NT2/D1 (cell line): ENCODE measurements around the gene NPAS3.

ENCODE experiments used
- DNase-seq: peaks from one replicate; pipeline ENCODE4 v3.0.0-alpha.2; 2011; ENCODE audit warnings: low read depth, low spot score
- H3K27me3 ChIP-seq: 2 replicates; pipeline ENCODE4 v1.6.0; 2011; ENCODE audit warnings: mild to moderate bottlenecking; ENCODE audit not compliant: insufficient read length, insufficient read depth
- H3K36me3 ChIP-seq: 2 replicates; pipeline ENCODE4 v1.6.1; 2011; ENCODE audit warnings: mild to moderate bottlenecking, low read length, mixed read lengths; ENCODE audit not compliant: insufficient read depth, insufficient read length
- H3K4me1 ChIP-seq: 2 replicates; pipeline ENCODE4 v1.5.1; 2011; ENCODE audit not compliant: insufficient read depth, insufficient read length
- H3K4me3 ChIP-seq: 2 replicates; pipeline ENCODE4 v1.5.1; 2011; ENCODE audit warnings: low read depth; ENCODE audit not compliant: insufficient read length
- H3K9ac ChIP-seq: 2 replicates; pipeline ENCODE4 v1.6.0; 2011; ENCODE audit warnings: low read depth; ENCODE audit not compliant: insufficient read length
- H3K9me3 ChIP-seq: 2 replicates; pipeline ENCODE4 v1.5.1; 2011; ENCODE audit warnings: mild to moderate bottlenecking, low read length; ENCODE audit not compliant: insufficient read depth
- SUZ12 ChIP-seq: IDR thresholded peaks from 2 replicates; pipeline ENCODE4 v1.6.1; 2011; ENCODE audit not compliant: insufficient read length, insufficient read depth; ENCODE audit errors: extremely low read depth
- YY1 ChIP-seq: IDR thresholded peaks from 2 replicates; pipeline ENCODE4 v1.6.1; 2011; ENCODE audit not compliant: insufficient read length, insufficient read depth
- ZNF274 ChIP-seq: IDR thresholded peaks from 2 replicates; pipeline ENCODE4 v1.6.1; 2011; ENCODE audit warnings: mild to moderate bottlenecking, low read depth, low read length

Gene NPAS3

DNA sequence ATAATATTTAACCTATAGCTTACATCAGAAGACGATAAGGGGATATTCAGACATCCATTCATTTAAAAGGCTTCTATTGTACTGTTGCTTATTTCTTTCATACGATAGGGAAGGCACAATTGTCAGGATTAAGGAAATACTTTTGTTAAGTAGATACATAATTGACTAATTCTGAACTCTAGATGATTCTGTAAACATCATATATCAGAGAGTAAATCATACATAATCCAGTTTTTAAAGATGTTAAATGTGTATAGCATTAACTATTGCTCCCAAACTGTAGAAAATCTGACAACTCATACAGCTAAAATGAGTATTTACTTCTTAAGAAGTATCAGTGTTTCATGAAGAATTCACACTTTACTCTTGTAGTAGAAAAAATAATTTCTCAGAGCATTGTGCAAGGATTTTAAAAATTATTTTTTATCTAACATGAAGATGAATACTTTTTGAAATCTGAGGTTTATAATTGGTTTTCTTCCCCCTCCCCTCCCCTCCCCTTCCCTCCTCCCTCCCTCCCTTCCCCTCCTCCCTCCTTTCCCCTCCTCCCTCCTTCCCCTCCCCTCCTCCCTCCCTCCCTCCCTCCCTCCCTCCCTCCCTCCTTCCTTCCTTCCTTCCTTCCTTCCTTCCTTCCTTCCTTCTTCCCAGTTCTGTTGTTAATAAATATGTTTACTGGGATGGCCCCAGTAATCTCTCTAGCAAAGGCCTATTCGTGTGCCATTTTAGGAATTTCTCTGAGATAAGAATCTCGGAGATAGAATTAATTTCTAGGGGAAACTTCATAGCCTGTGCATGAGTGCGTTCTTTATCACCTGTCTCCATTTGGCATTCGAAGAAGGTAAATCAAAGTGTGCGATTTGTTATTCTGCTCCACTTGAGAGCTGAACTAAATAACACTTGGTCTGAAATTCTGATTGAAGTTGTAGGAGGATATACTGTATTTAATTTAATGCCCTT is 2.3 kb downstream of the NPAS3 start:
- Histone ChIP-seq H3K36me3 (no peaks in the 10 kb centered on the region), H3K27me3 (peaks cover 39% of the 10 kb centered on the region)

DNA sequence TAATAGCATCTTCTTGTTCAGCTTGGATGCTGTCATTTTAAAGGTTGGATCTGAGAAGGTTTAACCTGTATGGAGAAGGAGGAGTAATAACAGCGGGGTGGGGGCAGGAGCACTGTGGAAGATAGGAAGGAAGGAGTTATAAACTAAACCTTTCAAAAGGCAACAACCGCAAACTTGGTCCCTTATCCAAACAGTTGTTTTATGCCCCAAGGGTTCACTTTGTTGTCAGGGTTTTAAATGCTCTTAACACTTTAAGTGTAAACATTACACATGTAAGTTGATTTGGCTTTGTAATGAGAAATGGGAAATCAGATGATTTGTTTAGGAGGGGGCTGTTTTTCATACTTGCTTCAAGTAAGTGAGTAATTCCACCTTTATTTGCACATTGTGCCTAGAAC is 3.0 kb downstream of the NPAS3 start:
- Histone ChIP-seq H3K4me3 (no peak overlapping the region), H3K9me3 (no peaks in the 10 kb centered on the region), H3K36me3 (no peaks in the 10 kb centered on the region), H3K27me3 (peaks cover 33% of the 10 kb centered on the region), H3K4me1 (no peaks in the 10 kb centered on the region), H3K9ac (no peak overlapping the region)
- DNase-seq = no peak
- no peak for TF ChIP-seq YY1

More for the DNA sequence above, 2.3 kb downstream of the NPAS3 start:
- Histone ChIP-seq H3K9ac (no peak overlapping the region), H3K4me3 (no peak overlapping the region), H3K9me3 (no peaks in the 10 kb centered on the region), H3K4me1 (no peaks in the 10 kb centered on the region)
- DNase-seq = no peak
- TF ChIP-seq SUZ12 = no peak
- no peak for TF ChIP-seq ZNF274
- no peak for TF ChIP-seq YY1

DNA sequence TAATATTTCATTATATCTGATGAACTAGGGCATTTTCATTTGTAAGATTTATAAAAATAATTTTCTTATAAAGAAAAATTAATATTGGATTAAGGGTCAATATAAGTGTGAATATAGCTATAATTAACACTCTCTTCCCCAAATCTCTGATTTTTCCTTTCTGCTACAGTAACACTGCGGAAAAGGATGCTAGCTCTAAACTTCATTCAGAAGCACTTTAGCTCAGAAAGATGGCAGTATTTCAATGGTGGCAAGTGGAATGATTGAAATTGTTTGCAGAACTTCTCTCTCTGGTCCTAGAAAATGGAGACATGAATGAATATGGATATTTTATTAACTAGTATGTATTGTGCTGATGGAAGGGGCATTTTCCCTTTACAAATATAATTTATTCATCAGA is 8.4 kb downstream of the NPAS3 start:
- H3K4me3 ChIP-seq = no peak overlapping the region
- no peak for DNase-seq
- peaks cover 6% of the 10 kb centered on the region for H3K27me3 ChIP-seq
- TF ChIP-seq YY1 (no peak), ZNF274 (no peak), SUZ12 (no peak)
- no peaks in the 10 kb centered on the region for H3K4me1 ChIP-seq
- H3K9me3 ChIP-seq = no peaks in the 10 kb centered on the region
- H3K9ac ChIP-seq = no peak overlapping the region
- no peaks in the 10 kb centered on the region for H3K36me3 ChIP-seq

DNA sequence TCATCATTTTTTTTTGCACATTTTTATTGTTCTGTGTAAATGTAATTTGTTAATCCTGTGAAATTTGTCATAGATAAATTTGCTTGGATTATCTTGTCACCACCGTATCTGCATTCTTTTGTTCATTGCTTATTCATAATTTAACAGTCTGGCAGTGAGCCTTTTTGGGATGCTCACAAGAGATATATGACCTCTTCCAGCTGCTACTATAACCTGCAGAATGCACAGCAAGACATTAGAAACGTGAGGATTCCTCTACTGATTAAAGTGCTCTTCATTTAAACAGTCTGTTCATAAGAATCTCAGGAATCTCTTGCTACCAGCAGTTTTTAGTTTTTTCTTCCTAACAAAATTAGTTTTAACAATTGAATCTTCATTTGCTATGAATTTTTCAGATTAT is 9.1 kb downstream of the NPAS3 start:
- no peaks in the 10 kb centered on the region for H3K36me3 ChIP-seq
- no peak overlapping the region for H3K4me3 ChIP-seq
- TF ChIP-seq YY1 (no peak), SUZ12 (no peak), ZNF274 (no peak)
- H3K9me3 ChIP-seq = no peaks in the 10 kb centered on the region
- DNase-seq = no peak
- no peak overlapping the region for H3K9ac ChIP-seq
- peaks cover 2% of the 10 kb centered on the region for H3K27me3 ChIP-seq
- H3K4me1 ChIP-seq = no peaks in the 10 kb centered on the region

DNA sequence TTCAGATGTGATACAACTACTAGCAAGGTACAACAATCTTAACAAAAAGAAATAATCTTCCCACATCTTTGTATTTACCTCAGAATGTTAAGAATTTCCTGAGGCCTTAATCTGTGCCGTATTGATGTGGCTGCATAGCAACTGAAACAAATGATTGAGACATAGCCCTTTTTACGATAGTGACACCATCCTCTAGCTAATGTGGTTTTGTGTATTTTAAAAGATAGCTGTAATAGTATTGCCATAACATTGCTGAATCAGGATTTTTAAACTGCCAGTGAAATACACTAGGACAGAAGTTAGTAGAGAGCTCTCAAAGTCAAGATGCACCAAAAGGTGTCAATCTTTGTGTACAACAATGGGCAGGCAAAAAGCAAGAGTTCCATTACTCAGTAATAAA is 11.9 kb downstream of the NPAS3 start:
- no peak for TF ChIP-seq SUZ12
- TF ChIP-seq YY1 = no peak
- no peak for TF ChIP-seq ZNF274
- Histone ChIP-seq H3K36me3 (no peaks in the 10 kb centered on the region), H3K4me3 (no peak overlapping the region), H3K4me1 (no peaks in the 10 kb centered on the region), H3K9ac (no peak overlapping the region), H3K27me3 (no peaks in the 10 kb centered on the region), H3K9me3 (no peaks in the 10 kb centered on the region)
- no peak for DNase-seq

DNA sequence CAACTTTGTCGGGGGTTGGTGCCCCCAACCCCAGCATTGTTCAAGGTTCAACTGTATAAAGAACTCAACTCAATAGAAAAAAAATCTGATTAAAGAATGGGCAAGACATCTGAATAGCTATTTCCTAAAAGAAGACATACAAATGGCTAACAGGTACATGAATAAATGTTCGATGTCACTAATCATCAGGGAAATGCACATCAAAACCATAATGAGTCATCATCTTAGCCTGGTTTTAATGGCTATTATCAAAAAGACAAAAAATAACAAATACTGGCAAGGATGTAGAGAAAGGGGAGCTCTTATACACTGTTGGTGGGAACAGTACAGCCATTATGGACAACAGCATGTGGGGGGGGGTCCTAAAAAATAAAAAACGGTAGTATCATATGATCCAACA is 28.7 kb downstream of the NPAS3 start:
- no peak for TF ChIP-seq ZNF274
- Histone ChIP-seq H3K4me3 (no peak overlapping the region), H3K27me3 (no peaks in the 10 kb centered on the region), H3K9me3 (no peaks in the 10 kb centered on the region), H3K9ac (no peak overlapping the region), H3K4me1 (no peaks in the 10 kb centered on the region), H3K36me3 (no peaks in the 10 kb centered on the region)
- DNase-seq = no peak

DNA sequence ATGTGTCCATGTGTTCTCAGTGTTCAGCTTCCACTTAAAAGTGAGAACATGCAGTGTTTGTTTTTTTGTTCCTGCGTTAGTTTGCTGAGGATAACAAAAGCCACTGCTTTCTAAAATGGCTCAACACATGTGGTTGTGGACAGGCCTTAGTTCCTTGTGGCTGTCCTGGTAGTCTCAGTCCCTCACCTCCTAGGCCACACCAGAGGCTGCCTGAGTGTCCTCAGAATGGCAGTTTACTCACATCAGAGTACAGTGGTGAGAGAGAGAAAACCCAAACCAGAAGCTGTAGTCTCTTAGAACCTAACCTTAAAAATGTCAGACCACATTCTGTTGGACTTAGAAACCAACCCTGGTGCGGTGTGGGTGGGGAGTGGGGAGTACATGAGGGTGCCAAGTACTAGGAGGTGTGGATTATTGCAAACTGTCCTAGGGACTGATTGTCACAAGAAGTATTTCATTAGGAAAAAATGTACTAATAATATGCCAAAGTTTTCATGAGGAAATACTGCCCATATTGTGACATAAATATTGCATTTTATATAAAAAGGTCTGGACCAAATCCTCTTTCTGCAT is 30.4 kb downstream of the NPAS3 start:
- TF ChIP-seq SUZ12 (no peak), YY1 (no peak), ZNF274 (no peak)
- Histone ChIP-seq H3K36me3 (no peaks in the 10 kb centered on the region), H3K4me3 (no peak overlapping the region), H3K9me3 (no peaks in the 10 kb centered on the region), H3K9ac (no peak overlapping the region), H3K4me1 (no peaks in the 10 kb centered on the region), H3K27me3 (no peaks in the 10 kb centered on the region)
- DNase-seq = no peak
